Epithelial cell of esophagus (primary cell): ENCODE data around the gene ADAMTS19.

Experiments
- DNase-seq: peaks from one replicate; pipeline ENCODE4 v3.0.0; 2010; ENCODE audit warnings: low read depth
- H3K4me3 ChIP-seq: 2 replicates; pipeline ENCODE4 v1.5.1; 2011; ENCODE audit warnings: mild to moderate bottlenecking, low read length, control low read depth
- TF ChIP-seq, protein P1 (sequence below): IDR thresholded peaks from 2 replicates; pipeline ENCODE4 v1.5.1; 2011; ENCODE audit warnings: low read depth, mild to moderate bottlenecking, low read length, control low read depth, inconsistent platforms; ENCODE audit not compliant: insufficient read depth; ENCODE audit errors: missing control alignments

Gene ADAMTS19

DNA sequence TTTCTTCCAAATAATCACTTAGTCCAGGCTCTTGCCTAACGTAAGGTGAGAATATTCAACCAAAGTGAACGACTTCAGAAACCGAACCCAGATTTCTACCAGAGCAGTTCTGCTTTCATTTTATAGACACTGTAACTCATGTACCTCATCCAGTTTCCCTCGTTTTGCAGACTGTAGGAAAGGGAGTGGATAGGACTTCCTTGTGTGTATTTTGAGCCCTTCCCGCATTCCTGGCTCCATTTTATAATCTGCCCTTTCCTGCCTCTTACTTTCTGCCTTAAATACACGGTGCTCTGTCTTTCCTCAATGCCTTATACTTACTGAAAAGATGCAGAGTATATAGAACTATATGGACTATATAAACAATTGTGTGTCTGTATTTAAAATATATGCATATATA lies 308.6 kb downstream of the ADAMTS19 start:
- no peak for DNase-seq

DNA sequence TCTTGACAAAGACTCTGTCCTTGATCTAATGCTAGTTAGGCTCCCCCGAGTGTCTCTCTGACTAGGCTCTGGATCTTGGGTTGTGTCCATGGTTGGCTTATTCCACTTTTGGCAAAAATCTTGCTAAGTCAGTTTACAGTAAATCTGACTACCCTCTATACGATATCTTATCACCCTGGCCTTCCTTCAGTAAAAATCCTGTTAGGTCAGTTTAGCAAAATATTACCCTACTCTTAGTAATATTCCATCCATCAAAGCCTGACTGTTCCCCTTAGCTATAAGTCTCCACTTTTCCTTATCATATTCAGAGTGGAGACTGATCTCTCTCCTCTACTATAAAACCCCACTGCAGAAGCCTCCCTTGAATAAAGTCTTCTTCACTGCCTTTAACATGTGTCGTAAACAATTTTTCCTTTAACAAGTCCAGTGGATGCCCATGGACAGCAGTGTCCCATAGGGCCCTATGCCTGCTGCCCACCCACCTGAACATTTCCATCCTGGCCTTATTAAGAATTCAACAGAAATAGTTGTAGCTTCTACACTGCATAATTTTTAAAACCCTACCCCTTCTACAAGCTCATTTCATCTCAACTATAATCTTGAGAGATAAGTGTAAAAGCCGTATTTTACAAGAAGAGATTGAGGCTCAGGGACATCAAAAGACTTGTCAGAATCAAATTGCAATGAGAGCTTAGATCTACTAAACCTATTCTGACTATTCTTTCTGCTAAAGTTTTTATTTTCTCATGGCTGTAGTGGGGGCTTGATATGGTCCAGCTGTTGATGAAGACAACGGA lies 310.1 kb downstream of the ADAMTS19 start:
- TF ChIP-seq, protein P1, sequence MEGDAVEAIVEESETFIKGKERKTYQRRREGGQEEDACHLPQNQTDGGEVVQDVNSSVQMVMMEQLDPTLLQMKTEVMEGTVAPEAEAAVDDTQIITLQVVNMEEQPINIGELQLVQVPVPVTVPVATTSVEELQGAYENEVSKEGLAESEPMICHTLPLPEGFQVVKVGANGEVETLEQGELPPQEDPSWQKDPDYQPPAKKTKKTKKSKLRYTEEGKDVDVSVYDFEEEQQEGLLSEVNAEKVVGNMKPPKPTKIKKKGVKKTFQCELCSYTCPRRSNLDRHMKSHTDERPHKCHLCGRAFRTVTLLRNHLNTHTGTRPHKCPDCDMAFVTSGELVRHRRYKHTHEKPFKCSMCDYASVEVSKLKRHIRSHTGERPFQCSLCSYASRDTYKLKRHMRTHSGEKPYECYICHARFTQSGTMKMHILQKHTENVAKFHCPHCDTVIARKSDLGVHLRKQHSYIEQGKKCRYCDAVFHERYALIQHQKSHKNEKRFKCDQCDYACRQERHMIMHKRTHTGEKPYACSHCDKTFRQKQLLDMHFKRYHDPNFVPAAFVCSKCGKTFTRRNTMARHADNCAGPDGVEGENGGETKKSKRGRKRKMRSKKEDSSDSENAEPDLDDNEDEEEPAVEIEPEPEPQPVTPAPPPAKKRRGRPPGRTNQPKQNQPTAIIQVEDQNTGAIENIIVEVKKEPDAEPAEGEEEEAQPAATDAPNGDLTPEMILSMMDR = no peak
- no peak overlapping the region for H3K4me3 ChIP-seq
- DNase-seq = no peak

More for the DNA sequence above, 308.6 kb downstream of the ADAMTS19 start:
- TF ChIP-seq, protein P1 = no peak
- H3K4me3 ChIP-seq = no peak overlapping the region

DNA sequence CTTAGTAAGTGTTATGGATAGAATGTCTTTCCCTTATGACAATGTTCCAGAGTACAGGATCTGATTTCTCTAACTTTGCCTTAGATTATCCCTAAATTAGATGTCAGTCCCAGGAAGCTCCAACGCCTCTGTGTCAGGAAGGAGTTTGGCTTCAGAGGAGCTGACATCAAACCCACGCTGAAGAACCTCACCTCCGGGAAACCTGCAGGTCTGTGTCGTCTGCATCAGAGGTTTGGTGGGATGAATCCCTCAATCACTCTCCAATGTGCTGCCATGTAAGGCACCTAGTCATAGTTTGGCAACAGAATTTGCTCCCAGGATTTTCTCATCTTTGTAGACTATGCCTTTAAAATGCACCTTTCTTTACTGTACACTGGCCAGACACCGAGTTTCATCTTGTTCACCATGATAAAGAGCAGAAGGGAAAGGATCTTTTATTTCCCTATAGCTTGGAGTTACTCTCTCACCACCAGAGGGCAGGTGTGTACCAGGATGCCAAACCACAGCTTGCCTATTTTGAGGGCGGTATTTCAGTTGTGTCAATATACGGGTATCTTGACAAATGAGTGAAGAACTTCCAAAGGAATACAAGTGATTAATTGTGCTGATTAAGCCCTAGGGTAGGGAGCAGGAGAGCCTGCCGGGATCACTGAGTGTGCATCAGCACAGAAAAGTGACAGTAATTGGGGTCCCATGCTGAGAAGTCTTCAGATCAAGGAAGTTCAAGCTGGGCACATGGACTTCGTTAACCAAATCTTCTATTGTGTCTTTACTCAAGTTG lies 311.1 kb downstream of the ADAMTS19 start:
- no peak overlapping the region for H3K4me3 ChIP-seq

DNA sequence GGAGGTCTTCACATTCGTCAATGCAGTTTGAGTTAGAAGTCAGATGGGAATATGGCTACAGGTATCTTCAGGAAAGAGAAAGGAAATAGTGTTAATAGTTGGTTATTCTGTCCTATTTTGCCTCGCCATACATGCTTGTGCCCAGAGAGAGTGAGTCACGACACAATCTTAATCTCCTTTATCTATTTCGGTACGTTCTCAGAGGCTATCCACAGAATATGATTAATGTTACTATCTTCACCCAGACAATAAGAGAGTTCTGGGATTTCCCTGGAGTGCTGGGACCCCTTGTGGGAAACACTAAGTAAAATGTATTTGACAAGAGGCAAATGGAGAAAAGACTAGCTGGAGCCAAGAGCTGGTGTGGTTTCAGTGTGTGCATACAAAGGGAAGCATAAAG lies 313.3 kb downstream of the ADAMTS19 start:
- no peak overlapping the region for H3K4me3 ChIP-seq
- TF ChIP-seq, protein P1 = no peak
- DNase-seq = no peak

More for the DNA sequence above, 311.1 kb downstream of the ADAMTS19 start:
- TF ChIP-seq, protein P1 = peak; percentile 91
- peak; percentile 71 for DNase-seq

DNA sequence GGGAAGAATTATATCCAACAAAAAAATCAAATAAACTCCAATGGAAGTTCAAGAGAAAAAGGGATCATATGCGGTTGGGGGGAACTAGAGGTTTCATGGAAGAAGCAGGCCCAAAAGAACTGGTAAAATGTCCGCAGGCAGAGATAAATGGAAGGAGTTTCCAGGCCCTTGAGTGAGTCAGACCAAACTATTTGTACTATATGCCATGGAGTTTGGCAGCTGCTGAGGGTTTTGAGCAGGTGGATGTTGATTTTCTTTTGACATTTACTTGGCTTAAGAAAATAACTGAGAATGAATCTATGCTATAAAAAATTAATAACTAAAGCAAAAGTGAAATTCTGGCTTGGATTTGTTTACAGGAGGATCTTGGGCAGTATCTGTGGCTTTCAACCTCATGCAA lies 321.5 kb downstream of the ADAMTS19 start:
- TF ChIP-seq, protein P1 = no peak
- H3K4me3 ChIP-seq = no peak overlapping the region
- DNase-seq = no peak
